ENCODE data around the gene MTHFSD. TPM values are rescaled to one million over a fixed set of nuclear protein-coding genes. Genes with fewer than 3 reads are reported as not detected.
A peak's percentile ranks its signal among the peaks of the same experiment; 100 is the strongest.

MTHFSD gene, protein sequence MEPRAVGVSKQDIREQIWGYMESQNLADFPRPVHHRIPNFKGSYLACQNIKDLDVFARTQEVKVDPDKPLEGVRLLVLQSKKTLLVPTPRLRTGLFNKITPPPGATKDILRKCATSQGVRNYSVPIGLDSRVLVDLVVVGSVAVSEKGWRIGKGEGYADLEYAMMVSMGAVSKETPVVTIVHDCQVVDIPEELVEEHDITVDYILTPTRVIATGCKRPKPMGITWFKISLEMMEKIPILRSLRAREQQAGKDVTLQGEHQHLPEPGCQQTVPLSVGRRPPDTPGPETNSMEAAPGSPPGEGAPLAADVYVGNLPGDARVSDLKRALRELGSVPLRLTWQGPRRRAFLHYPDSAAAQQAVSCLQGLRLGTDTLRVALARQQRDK
- total RNA-seq = 8.1 to 13.2 TPM (median 8.5 TPM) in 3 replicates
- long read RNA-seq, partial matches to known transcripts = 0 of 13 reads
- long read RNA-seq, other reads (novel, unspliced or antisense) = 6 of 13 reads

DNA sequence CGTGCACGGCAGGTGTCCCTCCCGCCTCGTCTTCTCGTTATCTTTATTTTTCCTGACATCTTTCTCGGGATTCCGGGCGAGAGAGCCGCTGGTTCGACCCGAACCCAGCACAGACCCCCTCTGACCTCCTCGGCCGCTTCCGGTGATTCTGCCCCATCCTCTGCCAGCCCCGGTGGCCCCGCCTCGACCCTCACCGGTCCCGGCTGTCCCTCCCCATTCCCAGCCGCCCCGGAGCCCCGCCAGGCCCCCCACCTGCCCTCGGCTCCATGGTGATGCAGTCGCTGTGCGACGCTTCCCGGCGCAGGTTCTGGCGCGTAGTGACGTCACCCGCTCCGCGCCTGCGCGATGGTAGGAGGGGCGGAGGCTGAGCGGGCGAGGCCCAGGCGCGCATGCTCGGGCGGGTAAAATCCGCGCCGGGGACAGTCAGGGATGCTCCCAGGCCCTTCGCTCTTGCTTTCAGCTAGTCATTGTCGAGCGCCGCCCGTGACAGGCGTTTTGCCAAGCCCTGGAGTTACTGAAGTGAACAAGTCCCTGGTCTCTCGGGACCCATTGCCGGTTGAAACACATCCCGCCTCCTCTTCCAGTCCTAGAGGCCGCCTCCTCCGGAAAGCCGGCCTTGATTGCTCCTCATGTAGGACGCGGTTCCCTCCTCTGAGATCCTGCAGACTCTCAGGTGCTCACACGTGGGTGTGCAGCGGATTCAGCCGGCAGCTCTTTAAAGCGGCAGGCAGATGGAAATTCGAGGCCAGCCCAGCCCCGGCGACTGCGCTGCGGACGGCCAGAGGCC, at the start of gene MTHFSD:
Gene MTHFSD, minus strand, starts transcription at position 319 of the 787 bp plus-strand sequence. Its CDS starts 51 bp downstream, at position 268.
- no peaks in the 10 kb centered on the region for H3K9me3 Mint-ChIP-seq (ENCODE audit: low read depth)
- H3K36me3 Mint-ChIP-seq (ENCODE audit: low read depth) = no peaks in the 10 kb centered on the region
- H3K4me1 Mint-ChIP-seq (ENCODE audit: low read depth) = peaks cover 18% of the 10 kb centered on the region
- no peaks in the 10 kb centered on the region for H3K27me3 Mint-ChIP-seq (ENCODE audit: low read depth)
- DNase-seq (ENCODE audit: low spot score) = no peak
- H3K27ac Mint-ChIP-seq (ENCODE audit: unreplicated experiment) = peak within 1 kb of the TSS; percentile 94
- peak within 1 kb of the TSS; percentile 84 for H3K4me3 Mint-ChIP-seq (ENCODE audit: unreplicated experiment)
- TF ChIP-seq, protein P1, sequence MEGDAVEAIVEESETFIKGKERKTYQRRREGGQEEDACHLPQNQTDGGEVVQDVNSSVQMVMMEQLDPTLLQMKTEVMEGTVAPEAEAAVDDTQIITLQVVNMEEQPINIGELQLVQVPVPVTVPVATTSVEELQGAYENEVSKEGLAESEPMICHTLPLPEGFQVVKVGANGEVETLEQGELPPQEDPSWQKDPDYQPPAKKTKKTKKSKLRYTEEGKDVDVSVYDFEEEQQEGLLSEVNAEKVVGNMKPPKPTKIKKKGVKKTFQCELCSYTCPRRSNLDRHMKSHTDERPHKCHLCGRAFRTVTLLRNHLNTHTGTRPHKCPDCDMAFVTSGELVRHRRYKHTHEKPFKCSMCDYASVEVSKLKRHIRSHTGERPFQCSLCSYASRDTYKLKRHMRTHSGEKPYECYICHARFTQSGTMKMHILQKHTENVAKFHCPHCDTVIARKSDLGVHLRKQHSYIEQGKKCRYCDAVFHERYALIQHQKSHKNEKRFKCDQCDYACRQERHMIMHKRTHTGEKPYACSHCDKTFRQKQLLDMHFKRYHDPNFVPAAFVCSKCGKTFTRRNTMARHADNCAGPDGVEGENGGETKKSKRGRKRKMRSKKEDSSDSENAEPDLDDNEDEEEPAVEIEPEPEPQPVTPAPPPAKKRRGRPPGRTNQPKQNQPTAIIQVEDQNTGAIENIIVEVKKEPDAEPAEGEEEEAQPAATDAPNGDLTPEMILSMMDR (IDR thresholded peaks at IDR 0.05) = no peak

DNA sequence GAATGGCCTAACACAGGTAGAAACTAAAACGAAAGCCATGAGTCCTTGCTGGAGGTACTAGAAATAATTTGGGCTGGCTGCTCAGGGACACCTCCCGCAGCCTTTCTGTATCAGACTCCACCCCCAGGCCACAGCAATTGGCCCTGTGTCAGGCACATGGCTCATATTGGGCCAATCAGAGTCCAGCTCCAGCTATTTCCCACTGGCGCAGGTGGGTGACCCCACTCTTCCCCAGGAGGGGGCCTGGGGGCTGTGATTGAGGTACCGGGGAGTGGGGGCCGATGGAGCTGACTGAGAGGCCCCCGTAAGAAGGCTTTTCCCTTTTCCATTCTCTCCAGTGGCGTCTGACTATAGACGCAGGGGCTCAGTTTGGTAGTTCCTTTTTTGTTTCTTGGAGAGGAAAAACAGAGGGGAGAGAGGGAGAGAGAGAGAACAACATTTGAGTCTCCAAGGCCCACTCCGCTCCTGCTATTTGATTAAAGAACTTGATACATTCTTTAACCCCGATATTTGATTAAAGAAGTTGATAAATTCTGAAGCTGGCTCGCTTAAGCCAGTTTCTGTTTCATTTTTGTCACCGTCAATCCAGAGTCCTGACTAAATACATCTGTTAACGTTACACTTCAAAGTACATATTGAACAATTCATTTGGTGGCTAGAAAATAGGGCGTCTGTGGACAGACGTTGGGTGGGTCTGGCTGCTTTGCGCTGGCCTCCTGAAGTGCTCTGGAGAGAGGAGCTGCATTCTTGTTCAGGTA, 49.6 kb upstream of the MTHFSD start:
- DNase-seq (ENCODE audit: low spot score) = no peak
- peaks cover 51% of the 10 kb centered on the region for H3K4me1 Mint-ChIP-seq (ENCODE audit: low read depth)
- H3K27ac Mint-ChIP-seq (ENCODE audit: unreplicated experiment) = no peak overlapping the region
- TF ChIP-seq, protein P1 (IDR thresholded peaks at IDR 0.05) = no peak
- no peaks in the 10 kb centered on the region for H3K27me3 Mint-ChIP-seq (ENCODE audit: low read depth)
- no peaks in the 10 kb centered on the region for H3K9me3 Mint-ChIP-seq (ENCODE audit: low read depth)
- peaks cover 5% of the 10 kb centered on the region for H3K36me3 Mint-ChIP-seq (ENCODE audit: low read depth)
- H3K4me3 Mint-ChIP-seq (ENCODE audit: unreplicated experiment) = no peak overlapping the region

DNA sequence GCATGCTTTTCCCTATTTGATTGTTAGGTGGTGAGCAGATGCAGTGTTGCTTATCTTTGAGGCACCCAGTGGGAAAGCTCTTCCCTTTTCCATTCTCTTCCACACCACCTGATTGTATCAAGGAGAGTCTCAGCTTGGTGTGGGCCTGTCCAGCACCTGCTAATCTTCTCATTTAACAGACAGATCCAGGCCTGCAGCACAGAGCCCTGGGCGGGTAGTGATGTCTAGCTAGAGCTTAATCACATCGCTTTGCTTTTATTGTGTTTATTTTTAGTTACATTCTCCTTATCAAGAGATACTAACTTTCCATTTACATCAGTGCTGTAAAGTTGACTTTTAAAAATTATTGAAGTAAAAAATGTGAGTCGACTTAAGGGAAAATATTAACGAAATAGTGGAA, 47.5 kb upstream of the MTHFSD start:
- no peaks in the 10 kb centered on the region for H3K27me3 Mint-ChIP-seq (ENCODE audit: low read depth)
- peaks cover 5% of the 10 kb centered on the region for H3K36me3 Mint-ChIP-seq (ENCODE audit: low read depth)
- no peak for DNase-seq (ENCODE audit: low spot score)
- no peaks in the 10 kb centered on the region for H3K9me3 Mint-ChIP-seq (ENCODE audit: low read depth)
- peaks cover 48% of the 10 kb centered on the region for H3K4me1 Mint-ChIP-seq (ENCODE audit: low read depth)
- no peak overlapping the region for H3K4me3 Mint-ChIP-seq (ENCODE audit: unreplicated experiment)
- TF ChIP-seq, protein P1 (IDR thresholded peaks at IDR 0.05) = no peak
- H3K27ac Mint-ChIP-seq (ENCODE audit: unreplicated experiment) = no peak overlapping the region

DNA sequence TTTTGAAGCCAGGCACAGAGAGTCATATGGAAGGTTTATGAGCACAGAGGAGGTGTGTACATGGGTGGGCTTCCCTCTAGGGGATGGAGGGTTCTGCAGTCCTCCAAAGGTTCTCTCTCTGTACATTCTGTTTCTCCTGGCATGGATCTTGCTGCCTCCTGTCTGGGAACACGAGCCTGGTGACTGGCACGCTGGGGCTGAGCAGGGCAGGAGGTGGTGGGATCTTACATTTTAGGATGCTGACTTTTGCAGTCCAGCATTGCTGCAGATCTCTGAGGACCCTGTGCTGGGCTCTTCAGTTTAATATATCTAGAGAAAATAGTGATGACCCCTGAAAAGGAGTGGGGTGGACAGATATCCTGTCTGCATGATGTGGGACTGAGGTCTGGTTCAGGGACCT, 46.3 kb upstream of the MTHFSD start:
- H3K27me3 Mint-ChIP-seq (ENCODE audit: low read depth) = no peaks in the 10 kb centered on the region
- TF ChIP-seq, protein P1 (IDR thresholded peaks at IDR 0.05) = no peak
- H3K27ac Mint-ChIP-seq (ENCODE audit: unreplicated experiment) = peak overlapping the region; percentile 71
- DNase-seq (ENCODE audit: low spot score) = no peak
- peaks cover 5% of the 10 kb centered on the region for H3K36me3 Mint-ChIP-seq (ENCODE audit: low read depth)
- no peak overlapping the region for H3K4me3 Mint-ChIP-seq (ENCODE audit: unreplicated experiment)
- H3K9me3 Mint-ChIP-seq (ENCODE audit: low read depth) = no peaks in the 10 kb centered on the region
- peaks cover 59% of the 10 kb centered on the region for H3K4me1 Mint-ChIP-seq (ENCODE audit: low read depth)
